ENCODE data around the gene GNA15.

The GNA15 gene

GRCh38 chr19:3121821-3122511 lies 13.9 kb upstream of the GNA15 start:
- no peak for DNase-seq

GRCh38 chr19:3122512-3122870 lies 13.3 kb upstream of the GNA15 start:
- no peak for DNase-seq

GRCh38 chr19:3123088-3123721 lies 12.6 kb upstream of the GNA15 start:
- DNase-seq, result no peak

- no peak for DNase-seq
Observed at GRCh38 chr19:3123956-3124355, 11.9 kb upstream of the GNA15 start.

- no peak for DNase-seq
Observed at GRCh38 chr19:3124630-3125029, 11.2 kb upstream of the GNA15 start.

- no peak for DNase-seq
Observed at GRCh38 chr19:3125900-3126524, 9.8 kb upstream of the GNA15 start.

GRCh38 chr19:3129112-3129511 lies 6.7 kb upstream of the GNA15 start:
- peak; percentile 24 for DNase-seq

- DNase-seq, result no peak
Observed at GRCh38 chr19:3131168-3131567, 4.7 kb upstream of the GNA15 start.

- DNase-seq, result peak; percentile 95
Observed at GRCh38 chr19:3132971-3133792, 2.7 kb upstream of the GNA15 start.

GRCh38 chr19:3133793-3134116 lies 2.1 kb upstream of the GNA15 start:
- DNase-seq, result no peak

- DNase-seq, result no peak
Observed at GRCh38 chr19:3136684-3137055, 837 bp downstream of the GNA15 start.

GRCh38 chr19:3137119-3137518 lies 1.3 kb downstream of the GNA15 start:
- DNase-seq, result peak; percentile 44

- no peak for DNase-seq
Observed at GRCh38 chr19:3138268-3138667, 2.4 kb downstream of the GNA15 start.

- DNase-seq, result peak; percentile 58
Observed at GRCh38 chr19:3140667-3141038, 4.8 kb downstream of the GNA15 start.

- peak; percentile 96 for DNase-seq
Observed at GRCh38 chr19:3142292-3142670, 6.4 kb downstream of the GNA15 start.

GRCh38 chr19:3142781-3143337 lies 7.0 kb downstream of the GNA15 start:
- no peak for DNase-seq

GRCh38 chr19:3145909-3146676 lies 10.3 kb downstream of the GNA15 start:
- DNase-seq, result peak; percentile 93

- DNase-seq, result peak; percentile 18
Observed at GRCh38 chr19:3146677-3147100, 10.9 kb downstream of the GNA15 start.

GRCh38 chr19:3148503-3148902 lies 12.7 kb downstream of the GNA15 start:
- DNase-seq, result no peak

- DNase-seq, result no peak
Observed at GRCh38 chr19:3149089-3149488, 13.3 kb downstream of the GNA15 start.

- DNase-seq, result no peak
Observed at GRCh38 chr19:3149526-3150505, 14.0 kb downstream of the GNA15 start.

All from MV-4-11 (cell line).